HG02885 (cell line): ENCODE results near the gene RPS23.

Experiments used
- ATAC-seq: cut with Tn5 transposase; IDR thresholded peaks from one replicate; pipeline ENCODE4 v1.9.1; 2021; ENCODE audit warnings: mild to moderate bottlenecking; ENCODE audit not compliant: unreplicated experiment, poor library complexity

RPS23 gene

GRCh38 chr5:82252744-82253143 lies 25.4 kb downstream of the RPS23 start:
- no peak for ATAC-seq

GRCh38 chr5:82246960-82247574 lies 31.1 kb downstream of the RPS23 start:
- ATAC-seq, result no peak

GRCh38 chr5:82244854-82245635 lies 33.1 kb downstream of the RPS23 start:
- no peak for ATAC-seq

- ATAC-seq, result no peak
Measured at GRCh38 chr5:82244151-82244550, 34.0 kb downstream of the RPS23 start.

- no peak for ATAC-seq
Measured at GRCh38 chr5:82234885-82235284, 43.3 kb downstream of the RPS23 start.

GRCh38 chr5:82225525-82226172 lies 52.5 kb downstream of the RPS23 start:
- ATAC-seq, result peak; percentile 95
